NCI-H1694 treated with DMSO at 0.1 percent for 48 hours (cell line): Measurements from ENCODE around the gene EXOC1L.

Experiments used
- DNase-seq: peaks from one replicate; lab custom pipeline; 2025; lab: John Stamatoyannopoulos, UW

The EXOC1L gene

DNA sequence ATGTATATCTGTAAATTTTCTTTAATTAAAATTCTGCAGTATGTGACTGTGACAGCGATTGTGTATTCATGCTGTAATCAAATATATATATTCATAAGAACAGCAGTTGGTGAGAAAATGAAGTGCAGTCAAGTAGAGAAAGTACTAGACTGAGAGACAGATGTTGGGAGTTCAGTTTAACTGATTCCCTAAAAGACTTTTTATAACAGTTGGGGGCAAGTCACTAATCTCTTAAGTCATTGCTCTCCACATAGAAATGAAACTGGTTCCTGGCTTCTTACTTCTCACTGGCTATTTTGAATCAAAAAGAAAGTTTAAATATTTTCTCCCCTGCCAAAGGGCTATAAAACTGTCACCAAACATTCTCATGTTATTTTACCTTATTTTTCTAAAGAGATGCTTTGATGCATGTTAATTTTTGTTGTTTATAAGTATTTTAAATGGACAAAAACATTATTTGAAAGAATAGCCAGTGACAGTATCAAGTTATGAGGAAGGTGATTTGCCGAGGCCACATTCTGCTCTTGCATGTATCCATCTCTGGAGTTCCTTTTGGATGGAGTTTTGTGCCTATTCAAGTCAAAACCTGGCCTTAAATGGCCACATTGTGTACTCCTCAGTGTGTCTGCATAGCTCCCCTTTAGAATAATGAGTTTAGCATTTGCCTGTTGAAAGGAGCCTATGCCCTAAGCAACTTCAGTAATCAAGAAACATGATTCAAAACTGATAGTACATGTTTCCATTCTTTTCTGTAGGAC is 64.7 kb downstream of the EXOC1L start:
- peak; percentile 5 for DNase-seq

DNA sequence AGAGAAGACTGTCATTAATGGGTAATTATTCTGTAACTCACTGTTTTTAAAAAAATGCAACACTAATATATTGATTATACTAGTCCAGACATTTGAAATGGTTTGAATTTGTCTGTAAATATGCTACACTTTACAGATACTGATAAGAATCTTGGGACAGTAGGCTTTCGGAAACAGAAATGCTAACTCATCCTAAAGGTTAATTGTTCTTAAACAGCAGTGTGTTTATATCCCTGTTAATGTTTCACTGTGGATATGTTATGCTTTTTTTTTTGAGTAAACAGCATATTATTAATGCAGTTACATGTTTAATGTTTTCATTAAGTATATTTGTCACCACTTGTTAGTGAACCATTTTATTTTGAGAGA is 65.2 kb downstream of the EXOC1L start:
- DNase-seq, result no peak
